Esophagus muscularis mucosa (tissue), 3 donors: ENCODE results near the gene TBKBP1.

ENCODE experiments used
- EP300 ChIP-seq: sonication (generic); formaldehyde crosslinking; IDR thresholded peaks from one replicate; pipeline ENCODE4 v1.6.1; 2017; ENCODE audit warnings: antibody characterized with exemption
- TF ChIP-seq, protein P1 (sequence below), 3 experiments: fragments of 200-600 bp in 2 of 3; fragments of 450-650 bp in 1 of 3; sonication (generic) in 2 of 3; IDR thresholded peaks; one replicate each; pipeline ENCODE4 v1.5.1; 2017 to 2019; ENCODE audit warnings: antibody characterized with exemption in 3 of 3, mild to moderate bottlenecking in 2 of 3, moderate library complexity in 1 of 3

DNA sequence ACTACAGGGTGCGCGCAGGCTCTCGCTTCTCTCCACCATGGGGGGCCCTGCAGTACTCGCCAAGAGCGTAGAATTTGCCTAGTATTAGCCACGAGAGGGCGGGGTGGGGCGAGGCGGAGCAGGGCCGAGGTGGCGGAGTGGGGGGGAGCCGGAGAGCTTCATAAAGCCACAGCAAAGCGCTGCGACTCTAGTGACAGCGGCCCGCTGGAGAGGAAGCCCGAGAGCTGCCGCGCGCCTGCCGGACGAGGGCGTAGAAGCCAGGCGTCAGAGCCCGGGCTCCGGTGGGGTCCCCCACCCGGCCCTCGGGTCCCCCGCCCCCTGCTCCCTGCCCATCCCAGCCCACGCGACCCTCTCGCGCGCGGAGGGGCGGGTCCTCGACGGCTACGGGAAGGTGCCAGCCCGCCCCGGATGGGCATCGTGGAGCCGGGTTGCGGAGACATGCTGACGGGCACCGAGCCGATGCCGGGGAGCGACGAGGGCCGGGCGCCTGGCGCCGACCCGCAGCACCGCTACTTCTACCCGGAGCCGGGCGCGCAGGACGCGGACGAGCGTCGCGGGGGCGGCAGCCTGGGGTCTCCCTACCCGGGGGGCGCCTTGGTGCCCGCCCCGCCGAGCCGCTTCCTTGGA lies 39.2 kb downstream of the TBKBP1 start, which contains the start of gene TBX21:
- TF ChIP-seq, protein P1, sequence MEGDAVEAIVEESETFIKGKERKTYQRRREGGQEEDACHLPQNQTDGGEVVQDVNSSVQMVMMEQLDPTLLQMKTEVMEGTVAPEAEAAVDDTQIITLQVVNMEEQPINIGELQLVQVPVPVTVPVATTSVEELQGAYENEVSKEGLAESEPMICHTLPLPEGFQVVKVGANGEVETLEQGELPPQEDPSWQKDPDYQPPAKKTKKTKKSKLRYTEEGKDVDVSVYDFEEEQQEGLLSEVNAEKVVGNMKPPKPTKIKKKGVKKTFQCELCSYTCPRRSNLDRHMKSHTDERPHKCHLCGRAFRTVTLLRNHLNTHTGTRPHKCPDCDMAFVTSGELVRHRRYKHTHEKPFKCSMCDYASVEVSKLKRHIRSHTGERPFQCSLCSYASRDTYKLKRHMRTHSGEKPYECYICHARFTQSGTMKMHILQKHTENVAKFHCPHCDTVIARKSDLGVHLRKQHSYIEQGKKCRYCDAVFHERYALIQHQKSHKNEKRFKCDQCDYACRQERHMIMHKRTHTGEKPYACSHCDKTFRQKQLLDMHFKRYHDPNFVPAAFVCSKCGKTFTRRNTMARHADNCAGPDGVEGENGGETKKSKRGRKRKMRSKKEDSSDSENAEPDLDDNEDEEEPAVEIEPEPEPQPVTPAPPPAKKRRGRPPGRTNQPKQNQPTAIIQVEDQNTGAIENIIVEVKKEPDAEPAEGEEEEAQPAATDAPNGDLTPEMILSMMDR (IDR thresholded peaks at IDR 0.05), result peak in 1 of 3 experiments; percentile 12
- TF ChIP-seq EP300, result no peak
